ENCODE results near the gene TMPRSS11E.

DNA sequence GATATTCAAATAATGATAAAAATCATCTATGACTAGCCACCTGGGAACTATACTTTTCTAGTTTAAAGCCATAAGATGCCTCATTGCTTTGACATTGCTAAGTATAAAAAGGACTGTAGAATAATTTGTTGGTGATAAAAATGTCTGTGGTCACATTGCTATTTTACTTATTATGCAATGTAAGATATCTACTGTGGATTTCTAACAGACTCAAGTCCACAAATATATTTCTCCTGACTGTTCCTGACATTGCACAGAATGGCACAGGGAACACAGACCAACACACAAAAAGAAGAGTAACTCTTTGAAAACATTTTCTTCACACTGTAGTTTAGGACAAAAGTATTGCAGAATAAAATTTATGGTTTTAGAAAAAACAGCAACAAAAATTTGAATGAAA is 2.2 kb upstream of the TMPRSS11E start:
- TF ChIP-seq, protein P1, sequence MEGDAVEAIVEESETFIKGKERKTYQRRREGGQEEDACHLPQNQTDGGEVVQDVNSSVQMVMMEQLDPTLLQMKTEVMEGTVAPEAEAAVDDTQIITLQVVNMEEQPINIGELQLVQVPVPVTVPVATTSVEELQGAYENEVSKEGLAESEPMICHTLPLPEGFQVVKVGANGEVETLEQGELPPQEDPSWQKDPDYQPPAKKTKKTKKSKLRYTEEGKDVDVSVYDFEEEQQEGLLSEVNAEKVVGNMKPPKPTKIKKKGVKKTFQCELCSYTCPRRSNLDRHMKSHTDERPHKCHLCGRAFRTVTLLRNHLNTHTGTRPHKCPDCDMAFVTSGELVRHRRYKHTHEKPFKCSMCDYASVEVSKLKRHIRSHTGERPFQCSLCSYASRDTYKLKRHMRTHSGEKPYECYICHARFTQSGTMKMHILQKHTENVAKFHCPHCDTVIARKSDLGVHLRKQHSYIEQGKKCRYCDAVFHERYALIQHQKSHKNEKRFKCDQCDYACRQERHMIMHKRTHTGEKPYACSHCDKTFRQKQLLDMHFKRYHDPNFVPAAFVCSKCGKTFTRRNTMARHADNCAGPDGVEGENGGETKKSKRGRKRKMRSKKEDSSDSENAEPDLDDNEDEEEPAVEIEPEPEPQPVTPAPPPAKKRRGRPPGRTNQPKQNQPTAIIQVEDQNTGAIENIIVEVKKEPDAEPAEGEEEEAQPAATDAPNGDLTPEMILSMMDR (IDR thresholded peaks at IDR 0.05), result no peak
- TF ChIP-seq POLR2A (IDR thresholded peaks at IDR 0.05), result no peak
